CD4-positive, alpha-beta memory T cell (primary cell): ENCODE results near the gene DMC1. TPM values are rescaled to one million over a fixed set of nuclear protein-coding genes. Genes with fewer than 3 reads are reported as not detected.
"Not testable (repeated sequence)": the region's sequence is repeated elsewhere in the genome, so short reads cannot be mapped to it uniquely, and the experiment has no call there.

Experiments
- CTCF ChIA-PET: fragments of 350-600 bp; sonication (Branson Sonifier 250); formaldehyde crosslinking; loops from one replicate; lab custom pipeline; 2021; ENCODE audit warnings: inconsistent platforms; ENCODE audit not compliant: partially characterized antibody; lab: Charles Lee
- POLR2A ChIA-PET: fragments of 350-600 bp; sonication (Branson Sonifier 250); formaldehyde crosslinking; loops from one replicate; lab custom pipeline; 2021; ENCODE audit not compliant: partially characterized antibody; lab: Charles Lee
- DNase-seq, 5 donors: peaks; one replicate each; pipeline versions ENCODE4 v3.0.0 to v3.0.0-alpha.2; 2020 to 2022; ENCODE audit warnings: mixed read lengths in 1 of 5
- H3K27ac ChIP-seq: one replicate; pipeline ENCODE4 v1.7.0; 2013; ENCODE audit warnings: low read depth, low read length
- H3K27me3 ChIP-seq: 2 replicates; pipeline ENCODE4 v1.7.0; 2013; ENCODE audit warnings: mild to moderate bottlenecking, low read length, moderate library complexity; ENCODE audit not compliant: insufficient read depth
- H3K36me3 ChIP-seq: 2 replicates; pipeline ENCODE4 v1.7.0; 2013; ENCODE audit warnings: mild to moderate bottlenecking, low read length, moderate library complexity; ENCODE audit not compliant: insufficient read depth
- H3K4me1 ChIP-seq: 2 replicates; pipeline ENCODE4 v1.7.0; 2013; ENCODE audit warnings: mild to moderate bottlenecking, low read length, moderate library complexity; ENCODE audit not compliant: insufficient read depth
- H3K4me3 ChIP-seq, 2 donors: one replicate each; pipeline ENCODE4 v1.7.0; 2013; ENCODE audit warnings: low read length in 2 of 2, mild to moderate bottlenecking in 1 of 2
- H3K9me3 ChIP-seq, 2 donors: one replicate each; pipeline ENCODE4 v1.7.0; 2013; ENCODE audit warnings: low read length in 2 of 2, control low read depth in 1 of 2; ENCODE audit not compliant: control insufficient read depth in 1 of 2
- H3K27ac Mint-ChIP-seq, 7 donors: one replicate each; pipeline ENCODE4 v1.8.0; 2020 to 2021; ENCODE audit warnings: mixed read lengths in 7 of 7, mild to moderate bottlenecking in 6 of 7, inconsistent platforms in 3 of 7, moderate library complexity in 3 of 7
- H3K27me3 Mint-ChIP-seq, 2 donors: one replicate each; pipeline ENCODE4 v1.8.0; 2020 to 2021; ENCODE audit warnings: mixed read lengths in 2 of 2
- H3K36me3 Mint-ChIP-seq, 2 donors: one replicate each; pipeline ENCODE4 v1.8.0; 2020 to 2021; ENCODE audit warnings: mixed read lengths in 2 of 2, inconsistent platforms in 1 of 2, mild to moderate bottlenecking in 1 of 2
- H3K4me1 Mint-ChIP-seq, 4 donors: one replicate each; pipeline ENCODE4 v1.8.0; 2020 to 2021; ENCODE audit warnings: mixed read lengths in 4 of 4, mild to moderate bottlenecking in 1 of 4
- H3K4me3 Mint-ChIP-seq, 8 donors: one replicate each; pipeline ENCODE4 v1.8.0; 2020 to 2021; ENCODE audit warnings: mixed read lengths in 8 of 8, mild to moderate bottlenecking in 7 of 8, moderate library complexity in 6 of 8, inconsistent platforms in 3 of 8
- H3K9me3 Mint-ChIP-seq, 8 donors: one replicate each; pipeline ENCODE4 v1.8.0; 2020 to 2021; ENCODE audit warnings: mixed read lengths in 8 of 8, mild to moderate bottlenecking in 5 of 8, inconsistent platforms in 3 of 8, moderate library complexity in 1 of 8
- intact Hi-C: fragments of 100-400 bp; cut with micrococcal nuclease; formaldehyde crosslinking; loops from one replicate; pipeline ENCODE4 v1.15.1; 2023
- polyA plus RNA-seq, 2 donors: library from polyadenylated mRNA; unstranded; fragments of 300-500 nt; fragmentation: Illumina TruSeq; gene quantifications; one replicate each; pipeline ENCODE4 v1.2.3, GENCODE V29; 2021
- total RNA-seq, 2 experiments: library from RNA; stranded (reverse); gene quantifications; one replicate each; pipeline ENCODE4 v1.2.3, GENCODE V29; 2021

DMC1 gene
- total RNA-seq (1 to 10 TPM in 1 of 2 experiments, under 1 TPM in 1; 0.29 to 1.1 TPM), polyA plus RNA-seq (not detected)

GRCh38 chr22:38569972-38570778 is at the start of gene DMC1:
TSS of gene DMC1 (minus strand) at chr22:38570183. CDS start at chr22:38568256, 1,927 bp downstream.
- Histone ChIP-seq H3K4me3 (peak within 1 kb of the TSS; percentile 66 to 85), H3K4me1 (peaks cover 17% of the 10 kb centered on the region), H3K36me3 (no peaks in the 10 kb centered on the region), H3K9me3 (no peaks in the 10 kb centered on the region), H3K27me3 (no peaks in the 10 kb centered on the region), H3K27ac (peak within 1 kb of the TSS; percentile 76)
- Mint-ChIP-seq H3K27me3 (no peaks in the 10 kb centered on the region), H3K9me3 (no peaks in the 10 kb centered on the region), H3K4me3 (peak within 1 kb of the TSS; percentile 88 to 97 (median 92)), H3K4me1 (peaks cover 12 to 24% (median 17%) of the 10 kb centered on the region in 4 donors), H3K27ac (peak within 1 kb of the TSS; percentile 88 to 97 (median 96)), H3K36me3 (peaks cover 0 to 2% of the 10 kb centered on the region in 2 donors)
- intact Hi-C loops, result loop anchor here (1.0 to 5.0 kb wide), 7 partner anchors 38 to 273 kb away; partner anchors contain the start of genes CBY1, DDX17, FAM227A and JOSD1
- POLR2A ChIA-PET, result interaction anchor here (0.5 to 1.9 kb wide), 8 partner anchors 19 to 518 kb away, joined by 3 to 5 read pairs (median 4); partner anchors contain the start of genes CBY1 and PICK1
- DNase-seq, result peak; percentile 87 to 96 (median 90)
- CTCF ChIA-PET, result interaction anchor here (0.6 to 3.5 kb wide), 4 partner anchors 52 to 809 kb away, joined by 3 to 14 read pairs (median 5); no protein-coding TSS in a partner anchor

GRCh38 chr22:38618682-38619081 is 48.7 kb upstream of the DMC1 start:
- ChIA-PET POLR2A (interaction anchor here (0.6 kb wide), 1 partner anchor 775 kb away, joined by 4 read pairs; the partner anchor contains the start of gene ANKRD54), CTCF (no interaction called here)
- peaks cover 2 to 23% (median 12%) of the 10 kb centered on the region in 8 donors for H3K9me3 Mint-ChIP-seq
- peaks cover 15 to 24% of the 10 kb centered on the region in 2 donors for H3K27me3 Mint-ChIP-seq
- H3K36me3 Mint-ChIP-seq, result peaks cover 3 to 11% of the 10 kb centered on the region in 2 donors
- H3K4me1 Mint-ChIP-seq, result no peaks in the 10 kb centered on the region
- H3K9me3 ChIP-seq, result peaks cover 0 to 9% of the 10 kb centered on the region in 2 donors
- H3K36me3 ChIP-seq, result no peaks in the 10 kb centered on the region
- no peak overlapping the region for H3K27ac Mint-ChIP-seq
- no peaks in the 10 kb centered on the region for H3K4me1 ChIP-seq
- H3K4me3 ChIP-seq, result no peak overlapping the region
- DNase-seq, result no peak
- intact Hi-C loops, result no loop called here
- no peak overlapping the region for H3K27ac ChIP-seq
- no peak overlapping the region for H3K4me3 Mint-ChIP-seq
- no peaks in the 10 kb centered on the region for H3K27me3 ChIP-seq

GRCh38 chr22:38618258-38618657 is 48.3 kb upstream of the DMC1 start:
- POLR2A ChIA-PET, result interaction anchor here (0.6 kb wide), 1 partner anchor 774 kb away, joined by 4 read pairs; the partner anchor contains the start of gene ANKRD54

DNA sequence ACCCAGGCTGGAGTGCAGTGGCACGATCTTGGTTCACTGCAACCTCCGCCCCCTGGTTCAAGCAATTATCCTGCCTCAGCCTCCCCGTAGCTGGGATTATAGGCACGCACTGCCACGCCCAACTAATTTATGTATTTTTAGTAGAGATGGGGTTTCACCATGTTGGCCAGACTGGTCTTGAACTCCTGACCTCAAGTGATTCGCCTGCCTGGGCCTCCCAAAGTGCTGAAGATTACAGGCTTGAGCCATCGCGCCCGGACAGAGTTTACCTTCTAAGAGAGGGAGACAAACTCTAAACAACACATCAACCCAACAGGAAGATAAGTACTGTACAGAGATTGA is 45.1 kb upstream of the DMC1 start:
- Mint-ChIP-seq H3K9me3 (peaks cover 2 to 23% (median 12%) of the 10 kb centered on the region in 8 donors), H3K36me3 (peaks cover 3 to 11% of the 10 kb centered on the region in 2 donors), H3K27ac (peak overlapping the region in 3 of 7 donors; percentile 8 to 62 (median 59)), H3K27me3 (peaks cover 15 to 22% of the 10 kb centered on the region in 2 donors)
- DNase-seq, H3K4me3 ChIP-seq, H3K36me3 ChIP-seq, H3K4me1 ChIP-seq, POLR2A ChIA-PET, H3K27me3 ChIP-seq, intact Hi-C loops, H3K27ac ChIP-seq, CTCF ChIA-PET, H3K9me3 ChIP-seq, H3K4me1 Mint-ChIP-seq, H3K4me3 Mint-ChIP-seq: not testable (repeated sequence)

More at GRCh38 chr22:38618258-38618657, 48.3 kb upstream of the DMC1 start:
- intact Hi-C loops, result no loop called here
- peaks cover 15 to 24% of the 10 kb centered on the region in 2 donors for H3K27me3 Mint-ChIP-seq
- H3K4me3 Mint-ChIP-seq, result no peak overlapping the region
- no peak for DNase-seq
- H3K4me1 Mint-ChIP-seq, result no peaks in the 10 kb centered on the region
- H3K36me3 Mint-ChIP-seq, result peaks cover 3 to 11% of the 10 kb centered on the region in 2 donors
- Histone ChIP-seq H3K4me3 (no peak overlapping the region), H3K4me1 (no peaks in the 10 kb centered on the region), H3K9me3 (peaks cover 0 to 9% of the 10 kb centered on the region in 2 donors), H3K36me3 (no peaks in the 10 kb centered on the region), H3K27ac (no peak overlapping the region), H3K27me3 (no peaks in the 10 kb centered on the region)
- no peak overlapping the region for H3K27ac Mint-ChIP-seq
- peaks cover 2 to 23% (median 12%) of the 10 kb centered on the region in 8 donors for H3K9me3 Mint-ChIP-seq
- CTCF ChIA-PET, result no interaction called here

DNA sequence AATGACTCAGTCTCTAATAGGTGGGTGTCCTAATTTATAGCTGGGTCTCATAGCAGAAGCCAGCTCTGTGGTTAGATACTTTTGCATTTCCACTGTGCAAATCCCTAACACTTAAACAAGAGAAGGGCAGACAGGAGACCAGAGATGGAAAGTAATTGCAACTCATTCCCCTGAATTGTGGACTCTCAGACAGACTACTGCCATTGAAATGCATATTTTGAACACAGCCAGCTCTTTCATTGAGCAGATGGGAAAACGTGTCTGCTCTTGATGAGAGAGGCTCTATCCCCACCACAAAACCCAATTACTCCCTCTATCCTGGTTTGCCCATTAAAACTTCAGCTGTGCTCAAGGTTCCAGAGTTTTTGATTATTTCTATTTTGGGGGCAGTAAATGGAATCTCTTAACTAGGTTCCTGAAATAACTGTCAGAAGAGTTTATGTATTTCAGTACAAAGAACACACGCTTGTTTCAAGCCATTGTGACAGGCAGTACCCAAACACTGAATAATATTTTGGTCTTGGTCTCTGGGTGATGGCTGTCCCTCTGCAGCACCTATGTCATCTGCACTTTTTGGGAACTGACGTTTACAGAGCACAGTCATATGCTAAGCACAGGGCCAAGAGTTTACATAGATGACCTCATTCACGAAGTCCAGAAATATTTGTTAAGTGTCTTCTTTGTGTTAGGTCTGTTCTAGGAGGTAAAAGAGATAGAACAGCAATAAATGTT is 44.5 kb upstream of the DMC1 start:
- H3K36me3 ChIP-seq, result no peaks in the 10 kb centered on the region
- CTCF ChIA-PET, result no interaction called here
- H3K36me3 Mint-ChIP-seq, result peaks cover 3 to 11% of the 10 kb centered on the region in 2 donors
- intact Hi-C loops, result no loop called here
- H3K4me3 ChIP-seq, result no peak overlapping the region
- H3K27ac Mint-ChIP-seq, result peak overlapping the region in 1 of 7 donors; percentile 32
- no peaks in the 10 kb centered on the region for H3K27me3 ChIP-seq
- H3K9me3 ChIP-seq, result peaks cover 0 to 9% of the 10 kb centered on the region in 2 donors
- peaks cover 15 to 20% of the 10 kb centered on the region in 2 donors for H3K27me3 Mint-ChIP-seq
- H3K9me3 Mint-ChIP-seq, result peaks cover 2 to 23% (median 12%) of the 10 kb centered on the region in 8 donors
- no peak overlapping the region for H3K4me3 Mint-ChIP-seq
- no peak overlapping the region for H3K27ac ChIP-seq
- POLR2A ChIA-PET, result no interaction called here
- DNase-seq, result no peak
- no peaks in the 10 kb centered on the region for H3K4me1 ChIP-seq
- H3K4me1 Mint-ChIP-seq, result no peaks in the 10 kb centered on the region

DNA sequence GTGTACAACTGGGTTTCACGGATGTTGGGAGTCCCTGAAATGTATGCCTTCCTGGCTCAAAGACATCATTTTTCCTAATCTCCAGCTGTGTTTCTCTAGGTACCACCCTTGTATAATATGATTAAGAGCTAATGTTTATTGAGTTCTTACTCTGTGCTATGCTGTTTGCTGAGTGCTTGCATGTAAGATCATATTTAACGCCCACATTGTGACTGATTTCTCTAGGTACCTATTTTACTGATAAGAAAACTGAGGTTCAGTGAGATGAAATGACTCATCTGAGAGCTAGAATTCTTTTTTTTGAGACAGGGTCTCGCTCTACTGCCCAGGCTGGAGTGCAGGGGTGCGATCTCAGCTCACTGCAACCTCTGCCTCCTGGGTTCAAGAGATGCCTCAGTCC is 43.6 kb upstream of the DMC1 start:
- Mint-ChIP-seq H3K4me3 (no peak overlapping the region), H3K4me1 (no peaks in the 10 kb centered on the region), H3K27me3 (peaks cover 12 to 16% of the 10 kb centered on the region in 2 donors), H3K36me3 (peaks cover 3 to 10% of the 10 kb centered on the region in 2 donors), H3K9me3 (peaks cover 2 to 20% (median 10%) of the 10 kb centered on the region in 8 donors), H3K27ac (no peak overlapping the region)
- Histone ChIP-seq H3K4me3 (no peak overlapping the region), H3K27me3 (no peaks in the 10 kb centered on the region), H3K9me3 (peaks cover 0 to 8% of the 10 kb centered on the region in 2 donors), H3K4me1 (no peaks in the 10 kb centered on the region), H3K27ac (no peak overlapping the region), H3K36me3 (no peaks in the 10 kb centered on the region)
- no peak for DNase-seq
- intact Hi-C loops, result no loop called here
- POLR2A ChIA-PET, result no interaction called here
- CTCF ChIA-PET, result no interaction called here
